SHP77 (cell line): ENCODE data around the gene STARD9.
A peak's percentile ranks its signal among the peaks of the same experiment; 100 is the strongest.
"Not testable (repeated sequence)": the region's sequence is repeated elsewhere in the genome, so short reads cannot be mapped to it uniquely, and the experiment has no call there.

ENCODE experiments used
- DNase-seq, 2 experiments: peaks; one replicate each; lab custom pipeline; 2025; lab: John Stamatoyannopoulos, UW

The STARD9 gene

GRCh38 chr15:42627485-42627884, 52.1 kb downstream of the STARD9 start:
- no peak for DNase-seq

DNA sequence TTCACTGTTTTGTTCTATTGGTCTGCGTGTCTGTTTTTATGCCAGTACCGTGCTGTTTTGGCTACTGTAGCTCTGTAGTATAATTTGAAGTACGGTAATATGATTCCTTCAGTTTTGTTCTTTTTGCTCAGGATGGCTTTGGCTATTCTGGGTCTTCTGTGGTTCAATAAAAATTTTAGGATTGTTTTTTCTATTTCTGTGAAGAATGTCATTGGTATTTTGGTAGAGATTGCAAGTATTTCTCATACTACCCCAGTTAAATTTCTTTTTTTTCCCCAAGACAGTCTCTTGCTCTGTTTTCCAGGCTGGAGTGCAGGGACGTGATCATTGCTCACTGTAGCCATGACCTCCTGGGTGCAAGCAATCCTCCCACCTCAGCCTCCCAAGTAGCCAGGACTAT, 53.4 kb downstream of the STARD9 start:
- DNase-seq = no peak

GRCh38 chr15:42632105-42632675, 56.8 kb downstream of the STARD9 start:
- no peak for DNase-seq

DNA sequence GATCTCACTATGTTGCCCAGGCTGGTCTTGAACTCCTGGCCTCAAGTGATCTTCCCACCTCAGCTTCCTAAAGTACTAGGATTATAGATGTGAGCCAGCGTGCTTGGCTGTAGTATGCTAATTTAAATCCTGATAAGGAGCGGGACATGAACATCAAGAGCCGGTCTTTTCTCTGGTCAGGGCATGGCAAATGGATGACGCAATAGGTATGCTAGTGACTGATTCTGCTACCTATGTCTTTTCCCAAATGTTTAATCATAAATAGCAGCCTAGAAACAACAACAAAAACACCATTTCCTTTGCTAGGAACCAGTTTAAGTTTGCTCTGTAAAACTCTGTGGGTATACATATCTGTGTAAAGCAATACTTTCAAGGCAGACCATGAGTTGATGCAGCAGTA, 64.7 kb downstream of the STARD9 start:
- no peak for DNase-seq

DNA sequence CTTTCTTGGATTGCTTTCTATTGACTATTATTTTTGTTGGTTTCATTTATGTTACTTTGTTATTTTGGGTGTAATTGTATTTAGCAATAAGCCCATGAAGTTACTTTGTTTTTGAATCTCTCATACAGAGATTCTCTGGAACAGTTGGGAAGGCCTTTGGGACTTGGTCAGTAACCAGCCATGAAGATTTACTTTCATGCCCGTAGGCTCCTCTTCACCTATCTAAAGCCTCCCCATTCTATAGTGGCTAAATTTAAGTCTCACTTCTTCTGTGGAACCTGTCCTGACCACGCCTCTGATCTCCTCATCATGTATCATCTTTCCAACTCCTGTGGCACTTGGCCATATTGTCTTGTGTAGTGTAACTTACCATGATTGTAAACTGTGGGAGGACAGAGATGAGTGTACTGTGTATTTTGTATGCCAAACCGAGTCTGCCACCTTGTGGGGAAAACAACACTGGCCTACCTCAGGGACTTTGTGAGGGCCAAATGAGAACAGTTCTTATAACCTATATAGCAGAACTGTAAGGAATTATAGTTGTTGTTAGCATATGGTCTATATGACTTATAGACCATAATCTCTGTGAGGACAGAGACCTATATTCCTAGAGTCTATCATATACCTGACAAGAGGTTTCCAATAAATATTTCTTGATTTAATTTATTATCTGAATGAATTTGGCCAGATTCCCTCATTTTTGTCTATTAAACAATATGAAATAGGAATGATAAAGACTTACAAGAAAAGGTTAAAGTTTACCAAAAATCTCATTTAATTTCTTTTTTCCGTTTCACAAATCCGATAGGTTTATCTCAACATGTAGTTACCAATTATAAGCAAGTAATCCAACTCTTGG, 75.0 kb downstream of the STARD9 start:
- DNase-seq = peak; percentile 57 to 63

- no peak for DNase-seq
Observed at GRCh38 chr15:42665827-42666226, 90.4 kb downstream of the STARD9 start.

GRCh38 chr15:42667855-42668254, 92.4 kb downstream of the STARD9 start:
- no peak for DNase-seq

- DNase-seq = no peak
Observed at GRCh38 chr15:42670451-42670850, 95.0 kb downstream of the STARD9 start.

DNA sequence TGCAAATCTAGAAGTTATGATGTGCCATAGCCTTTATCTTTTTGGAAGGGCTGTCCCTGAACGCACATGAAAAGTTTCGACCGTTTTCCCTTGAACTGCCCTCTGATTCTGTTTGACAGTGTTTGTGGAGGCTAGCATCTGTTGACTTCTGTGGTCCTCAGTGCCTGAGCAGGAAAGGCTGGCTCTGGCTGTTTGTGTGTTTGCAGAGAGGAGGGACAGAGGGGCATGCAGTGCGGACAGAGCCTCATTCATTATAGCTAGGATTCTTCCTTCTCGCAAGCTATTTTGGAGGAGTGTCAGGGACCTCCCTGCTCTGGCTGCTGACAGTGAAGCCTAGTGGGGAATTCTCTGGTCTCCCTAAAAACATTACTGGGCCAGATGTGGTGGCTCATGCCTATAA, 97.0 kb downstream of the STARD9 start:
- DNase-seq = no peak

- no peak for DNase-seq
Observed at GRCh38 chr15:42674472-42674871, 99.1 kb downstream of the STARD9 start.

DNA sequence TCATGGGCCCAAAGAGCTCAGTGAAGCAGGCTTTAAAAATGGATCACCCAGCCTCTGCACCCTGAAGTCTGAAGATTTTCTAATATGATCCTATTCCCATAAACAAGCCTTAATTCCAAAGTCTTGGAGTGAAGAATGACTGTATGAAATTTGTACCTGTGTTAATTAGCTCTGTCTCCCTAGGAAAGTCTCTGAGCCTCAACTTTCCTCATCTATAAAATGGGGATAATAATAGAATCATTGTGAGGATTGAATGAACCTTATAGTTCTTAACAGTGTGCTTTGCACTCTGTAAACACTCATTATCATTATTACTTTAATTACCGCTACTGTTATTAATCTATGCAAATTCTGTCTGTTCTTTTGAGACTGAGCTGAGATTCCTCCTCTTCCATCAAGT, 99.6 kb downstream of the STARD9 start:
- no peak for DNase-seq

GRCh38 chr15:42679285-42680141, 104.1 kb downstream of the STARD9 start:
- no peak for DNase-seq

DNA sequence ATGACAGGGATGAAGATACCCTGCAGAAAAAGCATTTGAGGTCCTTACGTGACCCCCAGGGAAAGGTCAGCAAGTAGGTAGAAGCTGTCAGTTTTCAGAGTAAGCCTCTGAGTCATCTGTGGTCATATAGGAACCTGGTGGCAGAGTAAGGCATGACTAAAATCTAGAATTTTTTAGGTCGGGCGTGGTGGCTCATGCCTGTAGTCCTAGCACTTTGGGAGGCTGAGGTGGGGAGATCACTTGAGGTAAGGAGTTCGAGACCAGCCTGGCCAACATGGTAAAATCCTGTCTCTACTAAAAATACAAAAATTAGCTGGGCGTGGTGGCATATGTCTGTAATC, 104.7 kb downstream of the STARD9 start:
- DNase-seq = not testable (repeated sequence)

GRCh38 chr15:42681119-42681518, 105.7 kb downstream of the STARD9 start:
- DNase-seq = no peak

- DNase-seq = no peak
Observed at GRCh38 chr15:42686281-42686680, 110.9 kb downstream of the STARD9 start.

- DNase-seq = no peak
Observed at GRCh38 chr15:42687740-42688139, 112.3 kb downstream of the STARD9 start.

- DNase-seq = no peak
Observed at GRCh38 chr15:42688301-42688700, 112.9 kb downstream of the STARD9 start.

DNA sequence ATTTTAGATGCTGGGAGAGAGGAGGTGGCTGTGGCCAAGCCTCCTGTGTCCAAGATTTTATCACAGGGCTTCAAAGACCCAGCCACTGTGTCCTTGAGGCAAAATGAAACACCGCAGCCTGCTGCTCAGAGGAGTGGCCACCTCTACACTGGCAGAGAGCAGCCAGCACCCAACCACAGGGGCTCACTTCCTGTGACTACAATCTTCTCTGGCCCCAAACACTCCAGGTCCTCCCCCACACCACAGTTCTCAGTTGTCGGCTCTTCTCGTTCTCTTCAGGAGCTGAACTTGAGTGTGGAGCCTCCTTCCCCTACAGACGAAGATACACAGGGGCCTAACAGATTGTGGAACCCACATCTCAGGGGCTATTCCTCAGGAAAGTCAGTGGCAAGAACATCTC, 115.9 kb downstream of the STARD9 start:
- no peak for DNase-seq

GRCh38 chr15:42691770-42692169, 116.4 kb downstream of the STARD9 start:
- no peak for DNase-seq

- no peak for DNase-seq
Observed at GRCh38 chr15:42692536-42692935, 117.1 kb downstream of the STARD9 start.

DNA sequence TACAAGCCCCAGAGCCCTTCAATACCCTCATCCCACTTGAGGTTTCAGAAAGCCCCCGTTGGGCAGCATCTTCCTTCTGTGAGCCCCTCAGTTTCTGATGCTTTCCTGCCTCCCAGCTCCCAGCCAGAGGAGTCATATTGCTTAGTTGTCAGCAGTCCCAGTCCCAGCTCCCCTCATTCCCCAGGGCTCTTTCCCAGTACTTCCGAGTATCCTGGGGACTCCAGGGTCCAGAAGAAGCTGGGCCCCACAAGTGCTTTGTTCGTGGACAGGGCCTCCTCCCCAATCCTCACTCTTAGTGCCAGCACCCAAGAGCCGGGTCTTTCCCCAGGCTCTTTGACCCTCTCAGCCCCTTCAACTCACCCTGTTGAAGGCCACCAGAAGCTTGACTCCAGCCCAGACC, 117.6 kb downstream of the STARD9 start:
- no peak for DNase-seq

DNA sequence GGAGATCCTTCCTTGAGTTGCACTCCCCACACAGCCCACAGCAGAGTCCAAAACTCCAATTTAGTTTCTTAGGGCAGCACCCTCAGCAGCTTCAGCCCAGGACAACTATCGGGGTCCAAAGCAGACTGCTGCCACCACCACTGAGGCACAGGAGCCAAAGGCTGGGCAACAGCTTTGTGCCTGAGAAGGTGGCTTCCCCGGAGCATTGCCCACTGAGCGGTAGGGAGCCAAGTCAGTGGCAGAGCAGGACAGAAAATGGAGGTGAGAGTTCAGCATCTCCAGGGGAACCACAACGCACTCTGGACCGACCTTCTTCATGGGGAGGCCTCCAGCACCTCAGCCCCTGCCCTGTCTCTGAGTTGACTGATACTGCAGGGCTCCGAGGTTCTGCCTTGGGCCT, 118.1 kb downstream of the STARD9 start:
- no peak for DNase-seq

GRCh38 chr15:42693942-42694341, 118.5 kb downstream of the STARD9 start:
- DNase-seq = no peak
